ENCODE data around the gene PNPLA7. TPM values are rescaled to one million over a fixed set of nuclear protein-coding genes. Genes with fewer than 3 reads are reported as not detected.

PNPLA7 gene
- total and polyA plus RNA-seq, 7 donors: 1.8 to 12.2 (median 8.2) TPM

DNA sequence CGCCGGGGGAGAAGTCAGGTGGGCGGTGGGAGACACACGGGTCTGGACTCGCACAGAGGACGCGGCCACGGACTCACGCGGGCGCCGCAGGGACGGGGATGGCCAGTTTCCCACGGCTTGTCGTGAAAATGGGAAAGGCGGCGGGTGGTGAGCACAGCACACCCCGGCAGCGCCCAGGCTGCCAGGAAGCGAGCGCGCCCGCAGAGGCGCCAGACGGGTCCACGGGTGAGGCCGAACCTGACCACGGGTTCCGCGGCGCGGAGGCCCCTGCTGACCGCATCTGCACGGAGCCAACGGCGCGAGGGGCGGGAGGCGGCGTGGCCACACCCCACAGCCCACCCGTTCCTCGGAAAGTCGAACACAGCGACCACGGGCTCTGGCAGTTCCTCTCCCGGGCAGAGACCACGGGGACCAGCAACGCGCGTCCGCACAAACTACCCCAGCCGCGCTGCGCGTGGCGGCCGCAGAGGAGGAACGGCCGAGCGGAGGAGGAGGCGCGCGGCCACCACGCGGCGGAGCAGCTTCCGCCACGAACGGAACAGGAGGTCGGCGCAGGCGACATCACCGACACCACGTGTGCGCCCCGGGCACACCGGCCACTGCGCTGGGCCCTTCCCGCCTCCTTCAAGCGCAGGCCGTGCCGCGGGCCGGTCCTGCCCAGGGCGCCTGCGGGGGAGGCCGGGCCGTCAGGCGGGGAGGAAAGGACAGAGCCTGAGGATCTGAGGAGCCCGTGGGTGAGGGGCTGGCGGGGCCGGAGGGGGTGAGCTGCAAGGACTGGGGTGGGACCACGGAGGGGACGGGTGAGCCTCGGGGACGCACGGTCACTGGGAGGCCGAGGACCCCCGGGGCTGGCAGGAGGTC lies 132.8 kb downstream of the PNPLA7 start:
- peak overlapping the region in 1 of 4 donors; percentile 43 for H3K27ac ChIP-seq
- intact Hi-C loops (cut with DNase I): no loop called here
- 92 to 94% methylated on average over 99 of the region's 99 CpGs for WGBS, 2 donors
- DNase-seq: no peak
- no peaks in the 10 kb centered on the region for H3K27me3 ChIP-seq
- no peaks in the 10 kb centered on the region for H3K9me3 ChIP-seq
- H3K36me3 ChIP-seq: no peaks in the 10 kb centered on the region
- TF ChIP-seq POLR2AphosphoS5 (IDR thresholded peaks at IDR 0.05): peak in 1 of 4 donors; percentile 42
- TF ChIP-seq EP300 (IDR thresholded peaks at IDR 0.05): no peak
- peaks cover 0 to 22% (median 13%) of the 10 kb centered on the region in 4 donors for H3K4me1 ChIP-seq
- H3K4me3 ChIP-seq: peak overlapping the region in 3 of 4 donors; percentile 17 to 45 (median 31)

DNA sequence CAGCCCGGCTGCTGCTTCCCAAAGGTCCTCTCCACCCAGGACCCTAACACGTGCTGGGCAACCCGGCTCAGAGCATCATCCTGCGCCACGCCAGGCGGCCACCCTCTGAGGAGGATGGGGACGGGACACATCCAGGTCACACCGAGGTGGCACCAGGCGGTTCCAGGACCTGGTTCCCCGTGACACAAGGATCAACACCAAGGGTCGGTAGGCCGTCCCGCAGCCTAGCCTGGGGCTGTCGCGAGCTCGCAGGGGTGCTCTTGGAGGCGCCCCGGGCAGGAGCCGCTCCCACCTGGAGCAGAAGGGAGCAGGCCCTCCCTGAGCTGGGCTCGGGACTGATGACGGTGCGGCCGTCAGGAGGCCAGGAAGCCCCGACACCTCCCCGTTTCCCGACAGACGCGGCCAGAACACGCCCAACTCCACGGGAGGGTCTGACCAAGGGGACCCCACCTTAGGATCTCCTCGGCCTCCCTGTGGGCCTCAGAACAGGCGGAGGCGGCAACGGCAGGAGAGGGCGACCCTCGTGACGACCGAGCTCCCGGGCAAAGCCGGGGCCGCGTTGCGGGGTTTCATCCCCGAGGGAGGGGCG lies 133.5 kb downstream of the PNPLA7 start:
- H3K27ac ChIP-seq: peak overlapping the region in 1 of 4 donors; percentile 43
- 95% methylated on average over 45 of the region's 45 CpGs for WGBS, 2 donors
- no peaks in the 10 kb centered on the region for H3K27me3 ChIP-seq
- TF ChIP-seq POLR2A (IDR thresholded peaks at IDR 0.05) (no peak), EP300 (IDR thresholded peaks at IDR 0.05) (no peak), POLR2AphosphoS5 (IDR thresholded peaks at IDR 0.05) (no peak)
- TF ChIP-seq, protein P1, sequence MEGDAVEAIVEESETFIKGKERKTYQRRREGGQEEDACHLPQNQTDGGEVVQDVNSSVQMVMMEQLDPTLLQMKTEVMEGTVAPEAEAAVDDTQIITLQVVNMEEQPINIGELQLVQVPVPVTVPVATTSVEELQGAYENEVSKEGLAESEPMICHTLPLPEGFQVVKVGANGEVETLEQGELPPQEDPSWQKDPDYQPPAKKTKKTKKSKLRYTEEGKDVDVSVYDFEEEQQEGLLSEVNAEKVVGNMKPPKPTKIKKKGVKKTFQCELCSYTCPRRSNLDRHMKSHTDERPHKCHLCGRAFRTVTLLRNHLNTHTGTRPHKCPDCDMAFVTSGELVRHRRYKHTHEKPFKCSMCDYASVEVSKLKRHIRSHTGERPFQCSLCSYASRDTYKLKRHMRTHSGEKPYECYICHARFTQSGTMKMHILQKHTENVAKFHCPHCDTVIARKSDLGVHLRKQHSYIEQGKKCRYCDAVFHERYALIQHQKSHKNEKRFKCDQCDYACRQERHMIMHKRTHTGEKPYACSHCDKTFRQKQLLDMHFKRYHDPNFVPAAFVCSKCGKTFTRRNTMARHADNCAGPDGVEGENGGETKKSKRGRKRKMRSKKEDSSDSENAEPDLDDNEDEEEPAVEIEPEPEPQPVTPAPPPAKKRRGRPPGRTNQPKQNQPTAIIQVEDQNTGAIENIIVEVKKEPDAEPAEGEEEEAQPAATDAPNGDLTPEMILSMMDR (IDR thresholded peaks at IDR 0.05): no peak
- intact Hi-C loops (cut with DNase I): no loop called here
- H3K4me1 ChIP-seq: peaks cover 0 to 19% (median 11%) of the 10 kb centered on the region in 4 donors
- peak overlapping the region in 2 of 4 donors; percentile 31 to 45 for H3K4me3 ChIP-seq
- no peaks in the 10 kb centered on the region for H3K36me3 ChIP-seq
- no peaks in the 10 kb centered on the region for H3K9me3 ChIP-seq
- no peak for DNase-seq

DNA sequence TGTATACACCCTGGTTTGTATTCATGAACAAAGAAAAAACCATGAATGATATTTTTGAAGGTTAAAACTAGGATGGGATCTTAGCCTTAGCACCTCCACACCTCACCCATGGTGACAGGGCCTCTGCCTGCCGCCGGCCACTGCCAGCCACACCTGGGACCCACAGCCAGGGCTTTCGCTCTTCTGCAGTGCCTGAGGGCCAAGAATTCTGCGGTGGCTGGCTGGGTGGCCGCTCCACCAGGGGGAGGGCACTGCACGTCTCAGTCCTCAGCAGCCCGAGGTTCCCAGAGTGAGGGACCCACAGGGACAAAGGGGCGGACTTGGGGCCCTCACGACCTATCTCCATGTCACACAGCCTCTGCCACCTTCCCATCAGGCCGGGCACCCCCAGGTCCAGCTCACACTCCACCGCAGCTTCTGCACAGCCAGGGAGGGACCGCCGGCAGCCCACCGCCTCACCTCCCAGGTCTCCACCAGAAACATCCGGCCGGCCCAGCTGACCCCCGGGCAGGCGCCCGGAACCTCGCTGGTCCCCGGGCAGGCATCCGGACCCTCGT lies 134.1 kb downstream of the PNPLA7 start:
- Histone ChIP-seq H3K27me3 (no peaks in the 10 kb centered on the region), H3K27ac (no peak overlapping the region), H3K9me3 (no peaks in the 10 kb centered on the region), H3K4me1 (peaks cover 0 to 22% (median 12%) of the 10 kb centered on the region in 4 donors), H3K36me3 (no peaks in the 10 kb centered on the region), H3K4me3 (no peak overlapping the region)
- WGBS, 2 donors: 96 to 97% methylated on average over 23 of the region's 23 CpGs
- TF ChIP-seq POLR2A (IDR thresholded peaks at IDR 0.05): no peak
- TF ChIP-seq EP300 (IDR thresholded peaks at IDR 0.05): no peak
- TF ChIP-seq, protein P1 (IDR thresholded peaks at IDR 0.05): no peak
- no peak for TF ChIP-seq POLR2AphosphoS5 (IDR thresholded peaks at IDR 0.05)
- intact Hi-C loops (cut with DNase I): no loop called here
- DNase-seq: no peak

DNA sequence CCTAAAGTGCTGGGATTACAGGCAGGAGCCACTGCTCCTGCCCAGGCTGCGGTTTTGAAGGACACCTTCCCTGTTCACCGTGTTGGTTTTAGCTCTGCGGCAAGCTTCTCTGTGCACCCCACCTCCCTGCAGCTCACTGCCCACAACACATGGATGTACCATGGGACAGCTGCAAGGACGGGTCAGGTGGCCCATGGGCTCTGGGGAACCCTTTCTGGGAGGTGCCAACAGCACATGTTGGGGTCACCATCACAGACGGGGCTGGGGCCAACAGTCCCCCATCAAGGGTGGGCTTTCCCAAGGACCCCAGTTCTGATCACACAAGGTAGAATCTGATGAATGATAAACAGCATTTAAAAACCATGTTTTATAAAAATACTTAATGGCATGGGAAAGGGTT lies 134.8 kb downstream of the PNPLA7 start:
- intact Hi-C loops (cut with DNase I): no loop called here
- H3K27me3 ChIP-seq: no peaks in the 10 kb centered on the region
- TF ChIP-seq POLR2A (IDR thresholded peaks at IDR 0.05) (no peak), EP300 (IDR thresholded peaks at IDR 0.05) (no peak), POLR2AphosphoS5 (IDR thresholded peaks at IDR 0.05) (no peak)
- TF ChIP-seq, protein P1 (IDR thresholded peaks at IDR 0.05): no peak
- peaks cover 0 to 25% (median 12%) of the 10 kb centered on the region in 4 donors for H3K4me1 ChIP-seq
- no peaks in the 10 kb centered on the region for H3K36me3 ChIP-seq
- no peaks in the 10 kb centered on the region for H3K9me3 ChIP-seq
- 92 to 94% methylated on average over 5 of the region's 5 CpGs for WGBS, 2 donors
- H3K4me3 ChIP-seq: no peak overlapping the region
- H3K27ac ChIP-seq: no peak overlapping the region
- DNase-seq: no peak

DNA sequence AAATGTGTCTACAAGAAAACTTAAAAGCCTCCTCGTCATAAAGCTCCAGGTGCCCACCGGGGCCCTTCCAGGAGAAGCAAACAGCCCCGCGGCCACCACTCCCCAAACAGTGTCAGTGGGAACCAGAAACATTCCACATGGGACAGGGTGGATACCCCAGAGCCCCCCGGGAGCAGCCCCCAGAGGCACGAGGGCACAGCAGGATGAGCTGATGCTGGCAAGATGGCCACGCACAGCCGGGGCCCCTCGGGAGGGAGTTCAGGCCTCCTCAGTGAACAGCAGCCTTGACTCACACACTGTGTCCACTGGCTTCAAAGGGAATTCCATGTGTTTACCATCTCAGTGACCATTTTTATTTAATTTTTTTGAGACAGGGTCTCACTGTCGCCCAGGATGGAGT lies 137.8 kb downstream of the PNPLA7 start:
- Histone ChIP-seq H3K27ac (peak overlapping the region in 3 of 4 donors; percentile 43 to 72 (median 49)), H3K4me1 (peaks cover 0 to 21% (median 17%) of the 10 kb centered on the region in 4 donors), H3K4me3 (no peak overlapping the region), H3K27me3 (no peaks in the 10 kb centered on the region), H3K36me3 (no peaks in the 10 kb centered on the region), H3K9me3 (no peaks in the 10 kb centered on the region)
- intact Hi-C loops (cut with DNase I): no loop called here
- no peak for DNase-seq
- TF ChIP-seq POLR2A (IDR thresholded peaks at IDR 0.05) (no peak), EP300 (IDR thresholded peaks at IDR 0.05) (no peak), POLR2AphosphoS5 (IDR thresholded peaks at IDR 0.05) (no peak)
- TF ChIP-seq, protein P1 (IDR thresholded peaks at IDR 0.05): no peak
- WGBS, 2 donors: 79 to 84% methylated on average over 10 of the region's 10 CpGs
